ENCODE measurements around the gene OCA2.
"Not testable (repeated sequence)": the region's sequence is repeated elsewhere in the genome, so short reads cannot be mapped to it uniquely, and the experiment has no call there.

The OCA2 gene

GRCh38 chr15:27993544-27993943 is 105.6 kb downstream of the OCA2 start:
- DNase-seq, result no peak

DNA sequence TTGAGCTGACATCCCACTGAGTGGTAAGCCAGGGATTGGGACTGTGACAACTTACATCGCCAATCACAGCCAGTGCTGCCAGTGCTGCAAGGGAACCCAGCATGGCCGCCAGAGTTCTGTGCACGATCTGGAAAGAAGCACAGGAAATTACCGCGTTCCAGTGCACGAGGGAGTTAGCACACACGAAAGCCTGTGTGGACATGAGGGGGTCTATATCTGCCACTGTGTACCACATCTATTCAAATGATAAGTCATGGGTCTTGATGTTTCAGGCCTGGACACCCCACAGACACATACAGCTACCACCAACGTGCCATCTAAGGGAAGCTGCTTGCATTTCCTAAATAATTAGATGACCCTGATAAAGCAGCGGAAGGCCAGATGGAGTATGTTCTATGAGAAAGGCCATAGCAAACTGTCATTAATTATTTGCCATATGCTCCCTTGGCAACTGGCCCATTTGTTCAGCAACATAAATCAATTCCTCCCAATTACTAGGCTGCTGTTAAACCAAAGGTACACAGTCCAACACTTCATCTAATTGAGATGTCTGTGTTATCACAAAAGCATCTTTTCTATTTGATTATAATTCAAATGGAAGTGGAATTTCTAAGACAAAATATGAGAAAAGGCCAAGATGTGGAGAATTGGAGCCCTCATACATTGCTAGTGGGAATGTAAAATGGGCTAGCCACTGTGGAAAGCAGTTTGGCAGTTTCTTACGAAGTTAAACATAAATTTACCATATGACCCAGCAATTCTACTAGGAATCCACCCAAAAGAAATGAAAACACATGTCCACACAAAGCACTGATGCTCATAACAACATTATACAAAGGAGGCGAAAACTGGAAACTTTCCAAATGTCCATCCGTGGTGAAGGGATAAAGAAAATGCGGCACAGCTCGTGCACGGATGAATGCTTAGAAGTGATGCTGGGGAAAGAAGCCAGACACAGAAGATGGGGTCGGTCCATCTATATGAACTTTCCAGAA is 108.3 kb downstream of the OCA2 start:
- DNase-seq, result peak; percentile 46 to 85

GRCh38 chr15:27989838-27990237 is 109.3 kb downstream of the OCA2 start:
- peak in 1 of 2 experiments; percentile 16 for DNase-seq

DNA sequence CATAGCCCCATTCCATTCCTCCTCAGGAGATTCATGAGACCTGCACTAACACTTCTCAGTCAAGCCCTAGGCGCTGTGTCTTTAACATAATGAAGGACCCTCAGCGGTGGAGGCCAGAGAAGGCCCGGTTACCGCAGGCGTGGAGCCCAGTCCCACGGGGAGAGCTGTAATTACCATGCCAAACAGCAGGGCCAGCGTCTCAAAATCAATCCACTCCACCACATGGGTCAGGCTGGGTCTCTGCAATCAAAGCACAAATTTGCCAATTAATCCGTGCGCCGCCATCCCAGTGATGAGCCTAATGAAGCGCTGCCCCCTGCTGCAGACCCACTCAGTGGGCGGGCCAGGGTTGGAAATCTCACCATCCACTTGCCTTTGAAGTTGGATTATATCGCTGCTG is 109.7 kb downstream of the OCA2 start:
- no peak for DNase-seq

GRCh38 chr15:27985099-27985498 is 114.0 kb downstream of the OCA2 start:
- no peak for DNase-seq

DNA sequence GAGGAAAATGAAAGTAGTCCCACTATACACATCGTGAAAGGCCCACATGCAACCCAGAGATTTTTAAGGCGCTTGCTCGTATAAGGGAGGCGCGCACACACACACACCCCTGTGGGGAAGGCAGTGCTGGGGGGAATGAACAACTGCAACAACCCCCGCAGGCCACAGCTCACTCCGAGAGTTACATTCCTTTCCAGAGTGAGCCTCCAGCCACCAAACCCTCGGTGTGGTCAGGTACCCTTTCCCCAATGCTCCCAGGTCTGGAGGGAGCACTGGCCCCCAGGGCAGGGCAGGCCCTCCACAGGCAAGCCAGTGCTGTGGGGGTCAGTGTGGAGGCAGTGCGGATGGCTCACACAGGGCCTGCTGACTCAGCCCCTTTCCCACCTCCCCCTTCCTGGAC is 115.6 kb downstream of the OCA2 start:
- no peak for DNase-seq

DNA sequence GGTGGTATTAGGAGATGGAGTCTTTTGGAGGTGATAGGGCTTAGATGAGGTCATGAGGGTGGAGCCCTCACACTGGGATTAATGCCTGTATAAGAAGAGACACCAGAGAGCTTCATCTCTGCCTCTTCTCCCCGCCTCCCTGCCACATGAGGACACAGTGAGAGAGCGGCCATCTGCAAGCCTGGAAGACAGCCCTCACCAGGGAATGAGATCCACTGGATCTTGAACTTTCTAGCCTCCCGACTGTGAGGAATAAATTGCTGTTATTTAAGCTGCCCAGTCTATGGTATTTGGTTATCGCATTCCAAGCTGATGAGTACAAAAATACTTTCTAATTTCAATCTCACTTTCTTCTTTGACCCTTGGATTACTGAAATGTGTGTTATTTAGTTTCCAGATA is 121.4 kb downstream of the OCA2 start:
- no peak for DNase-seq

DNA sequence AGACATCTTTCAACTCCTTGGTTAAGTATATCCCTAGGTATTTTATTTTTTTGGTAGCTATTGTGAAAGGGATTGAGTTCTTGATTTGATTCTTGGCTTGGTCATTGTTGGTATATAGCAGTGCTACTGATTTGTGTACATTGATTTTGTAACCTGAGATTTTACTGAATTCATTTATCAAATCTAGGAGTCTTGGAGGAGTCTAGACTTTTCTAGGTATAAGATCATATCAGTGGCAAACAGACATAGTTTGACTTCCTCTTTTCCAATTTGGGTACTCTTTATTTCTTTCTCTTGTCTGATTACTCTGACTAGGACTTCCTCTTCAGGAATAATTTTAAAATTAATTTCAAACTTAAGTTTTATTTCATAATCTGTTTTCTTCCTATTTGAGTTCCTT is 125.2 kb downstream of the OCA2 start:
- DNase-seq, result no peak

GRCh38 chr15:27970661-27971392 is 128.3 kb downstream of the OCA2 start:
- no peak for DNase-seq

- DNase-seq, result no peak
Observed at GRCh38 chr15:27967541-27967940, 131.6 kb downstream of the OCA2 start.

DNA sequence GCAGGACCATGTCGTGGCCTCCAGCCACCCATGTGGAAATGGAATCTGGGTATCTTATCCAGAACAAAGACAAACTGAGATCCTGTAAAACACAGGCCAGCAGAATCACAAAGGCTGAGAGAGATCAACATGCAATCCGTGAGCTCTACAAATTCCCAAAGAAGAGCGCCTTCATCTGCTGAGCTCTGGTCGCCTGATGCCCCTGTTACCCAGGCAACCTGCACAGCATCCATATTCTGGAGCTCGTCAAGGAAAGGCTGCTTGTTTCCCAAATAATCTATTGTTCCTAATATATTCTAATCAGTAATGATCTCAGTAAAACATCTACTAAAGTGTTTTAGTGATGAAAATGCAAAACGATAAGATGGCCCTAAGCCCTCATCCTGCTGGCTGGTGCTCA is 133.6 kb downstream of the OCA2 start:
- no peak for DNase-seq

DNA sequence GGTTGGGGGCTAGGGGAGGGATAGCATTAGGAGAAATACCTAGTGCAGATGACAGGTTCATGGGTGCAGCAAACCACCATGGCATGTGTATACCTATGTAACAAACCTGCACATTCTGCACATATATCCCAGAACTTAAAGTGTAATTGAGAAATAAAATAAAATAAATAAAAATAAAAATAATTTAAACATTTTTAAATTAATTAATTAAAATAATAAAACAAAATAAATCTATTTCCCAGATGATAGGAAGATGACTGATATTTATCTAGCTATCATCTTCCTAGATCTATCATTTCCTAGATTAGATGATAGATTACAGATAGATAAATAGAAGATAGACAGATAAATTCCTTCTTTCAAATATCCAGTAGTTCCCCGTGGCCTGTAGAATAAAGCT is 137.3 kb downstream of the OCA2 start:
- DNase-seq, result no peak

GRCh38 chr15:27958911-27959578 is 140.1 kb downstream of the OCA2 start:
- no peak for DNase-seq

- DNase-seq, result no peak
Observed at GRCh38 chr15:27956285-27956684, 142.8 kb downstream of the OCA2 start.

- DNase-seq, result no peak
Observed at GRCh38 chr15:27955087-27955486, 144.0 kb downstream of the OCA2 start.

- DNase-seq, result not testable (repeated sequence)
Observed at GRCh38 chr15:27952593-27952992, 146.5 kb downstream of the OCA2 start.

DNA sequence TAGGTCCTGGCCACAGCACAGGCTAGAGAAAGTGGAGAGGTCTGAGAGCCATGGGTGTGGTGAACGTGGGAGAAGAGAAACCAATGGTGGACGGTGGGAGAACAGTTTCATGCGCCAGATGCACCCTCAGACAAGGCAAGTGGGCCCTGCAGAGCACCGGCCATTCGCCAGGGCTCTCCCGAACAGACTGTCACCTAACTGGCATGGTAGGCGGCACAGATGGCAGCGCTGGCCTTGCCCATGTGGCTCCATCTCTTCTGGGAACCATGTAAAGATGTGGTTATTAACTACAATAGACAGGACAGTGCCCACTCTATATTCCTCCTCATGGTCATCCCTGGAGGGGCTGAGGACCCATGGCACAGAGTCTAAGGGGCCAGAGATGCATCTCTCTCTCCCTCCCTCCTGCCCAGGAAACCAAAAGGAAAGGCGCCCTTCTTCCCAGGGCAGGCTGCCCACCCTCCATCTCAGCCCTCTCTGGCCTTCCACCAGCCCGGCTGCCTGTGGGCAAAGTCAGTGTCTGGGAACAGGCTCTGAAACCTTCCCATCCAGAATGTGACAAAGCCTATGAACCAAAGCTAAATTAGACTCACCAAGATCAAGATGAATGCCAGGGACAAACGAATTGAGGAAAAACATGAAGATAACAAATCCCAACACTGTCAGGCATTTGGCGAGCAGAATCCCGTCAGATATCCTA is 147.8 kb downstream of the OCA2 start:
- peak in 1 of 2 experiments; percentile 56 for DNase-seq

- no peak for DNase-seq
Observed at GRCh38 chr15:27949089-27949488, 150.0 kb downstream of the OCA2 start.

GRCh38 chr15:27939246-27939645 is 159.9 kb downstream of the OCA2 start:
- DNase-seq, result no peak

DNA sequence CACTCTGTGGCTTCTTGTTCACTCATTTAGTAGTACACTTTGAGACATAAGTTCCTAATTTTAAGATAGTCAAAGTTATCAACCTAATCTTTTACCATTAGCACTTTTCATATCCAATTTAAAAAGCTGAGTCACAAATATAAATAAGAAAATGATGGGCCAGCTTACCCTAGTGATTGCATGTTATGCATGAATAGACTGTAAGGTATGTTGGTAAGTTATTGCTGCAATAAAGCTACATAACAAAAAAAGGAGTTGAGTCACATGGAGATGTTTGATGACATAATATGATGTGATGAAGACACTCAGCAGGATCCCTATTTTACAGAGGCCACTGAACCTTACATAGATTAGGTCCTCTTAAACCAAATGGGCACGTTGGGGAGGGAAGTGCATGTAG is 161.3 kb downstream of the OCA2 start:
- DNase-seq, result no peak

GRCh38 chr15:27936164-27936563 is 163.0 kb downstream of the OCA2 start:
- DNase-seq, result no peak

DNA sequence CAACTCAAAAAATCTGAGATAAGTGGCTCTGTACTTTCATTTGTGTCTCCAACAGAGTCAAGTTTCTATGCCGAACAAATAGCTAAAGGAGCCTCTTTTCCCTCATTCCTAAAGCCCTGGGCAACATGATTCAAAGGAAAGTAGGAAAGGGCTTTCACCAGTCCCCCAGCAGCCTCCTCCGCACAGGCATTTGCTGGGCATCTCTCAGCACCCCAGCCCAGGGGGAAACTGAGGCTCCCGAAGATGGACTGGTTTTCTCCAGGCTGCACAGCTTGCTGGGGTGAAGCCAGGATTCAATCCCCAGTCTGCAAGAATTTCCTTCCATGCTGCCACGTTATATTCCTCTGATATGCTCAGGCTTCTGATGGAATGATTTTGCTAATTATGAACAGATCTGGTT is 163.8 kb downstream of the OCA2 start:
- no peak for DNase-seq

DNA sequence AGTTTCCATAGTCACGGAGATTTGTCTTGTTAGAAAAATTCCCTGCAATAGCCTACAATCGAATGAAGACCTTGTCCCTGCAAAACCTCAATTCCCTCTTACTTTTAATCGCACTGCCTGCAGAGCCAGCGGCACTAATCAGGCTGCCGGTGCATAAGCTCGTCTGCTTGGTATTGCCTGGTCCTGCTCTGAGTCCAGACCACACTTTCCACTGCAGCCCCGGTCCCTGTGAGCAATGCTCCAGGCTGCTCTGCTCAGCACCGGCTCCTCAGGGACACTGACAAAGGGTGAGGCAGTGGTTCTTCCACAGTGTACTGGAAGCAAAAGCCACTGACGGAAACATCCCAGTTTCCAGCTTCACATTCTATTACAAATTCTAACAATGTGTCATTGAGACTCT is 164.3 kb downstream of the OCA2 start:
- no peak for DNase-seq
